Endothelial cell of umbilical vein (primary cell): ENCODE results near the gene PANX2. TPM values are rescaled to one million over a fixed set of nuclear protein-coding genes. Genes with fewer than 3 reads are reported as not detected.
"Not testable (repeated sequence)": the region's sequence is repeated elsewhere in the genome, so short reads cannot be mapped to it uniquely, and the experiment has no call there.

Source experiments
- BruUV-seq: library from RNA; stranded (reverse); fragments of 400-500 nt; replicated peaks from 2 replicates; lab custom pipeline; 2021; lab: Mats Ljungman, UMichigan
- CTCF ChIA-PET: fragments of 300-600, 350-600 bp; sonication (Branson Sonifier 250); formaldehyde crosslinking; loops from one replicate; lab custom pipeline; 2021; ENCODE audit warnings: antibody characterized with exemption, inconsistent platforms; lab: Charles Lee
- POLR2A ChIA-PET: fragments of 300-600, 350-600 bp; sonication (Branson Sonifier 250); formaldehyde crosslinking; loops from one replicate; lab custom pipeline; 2021; ENCODE audit warnings: antibody characterized with exemption, inconsistent platforms; lab: Charles Lee
- DNase-seq: peaks from one replicate; pipeline ENCODE4 v3.0.0-alpha.2; 2011; ENCODE audit warnings: low read depth, low spot score
- FAIRE-seq: peaks from 2 replicates; lab custom pipeline; 2011; peaks lifted over from hg19 to GRCh38; lab: Jason Lieb, UNC
- H2AFZ ChIP-seq: 2 replicates; pipeline ENCODE4 v1.6.0; 2012; ENCODE audit warnings: low read depth, low read length, control low read depth, inconsistent platforms
- H3K27ac ChIP-seq: 2 replicates; pipeline ENCODE4 v1.5.1; 2011; ENCODE audit warnings: low read depth, mild to moderate bottlenecking, control low read depth, low read length, moderate library complexity; ENCODE audit not compliant: insufficient read depth
- H3K27me3 ChIP-seq, 2 experiments: 2 replicates each; pipeline versions ENCODE4 v1.6.0 to v1.6.1; 2011; ENCODE audit warnings: low read length in 2 of 2, mixed read lengths in 1 of 2; ENCODE audit not compliant: control insufficient read depth in 2 of 2, insufficient read depth in 2 of 2
- H3K36me3 ChIP-seq, 2 experiments: 2 replicates in 1 of 2; 3 replicates in 1 of 2; pipeline ENCODE4 v1.5.1; 2011; ENCODE audit warnings: low read length in 2 of 2, mild to moderate bottlenecking in 1 of 2, moderate library complexity in 1 of 2; ENCODE audit not compliant: control insufficient read depth in 2 of 2, insufficient read depth in 2 of 2; ENCODE audit errors: extremely low read depth in 1 of 2
- H3K4me1 ChIP-seq: 3 replicates; pipeline ENCODE4 v1.5.1; 2011; ENCODE audit warnings: mild to moderate bottlenecking, low read length; ENCODE audit not compliant: control insufficient read depth, insufficient read depth; ENCODE audit errors: extremely low read depth
- H3K4me2 ChIP-seq: 2 replicates; pipeline ENCODE4 v1.6.1; 2011; ENCODE audit warnings: low read length, control low read depth, mixed read lengths; ENCODE audit not compliant: insufficient read depth
- H3K4me3 ChIP-seq, 3 experiments: fragments of 200-600 bp in 1 of 3; sonication (generic), shearing (Covaris generic) in 1 of 3; replicated peaks in 1 of 3; 2 replicates each; pipeline ENCODE4 v1.5.1; 2011 to 2016; ENCODE audit warnings: control low read depth in 3 of 3, low read length in 3 of 3, mild to moderate bottlenecking in 2 of 3, inconsistent platforms in 1 of 3, low read depth in 1 of 3, moderate library complexity in 1 of 3; ENCODE audit not compliant: insufficient read depth in 1 of 3
- H3K79me2 ChIP-seq: 2 replicates; pipeline ENCODE4 v1.6.0; 2012; ENCODE audit warnings: low read length, inconsistent platforms; ENCODE audit not compliant: control insufficient read depth, insufficient read depth
- H3K9ac ChIP-seq: replicated peaks from 2 replicates; pipeline ENCODE3; 2011; ENCODE audit warnings: low read length, control low read depth; ENCODE audit not compliant: insufficient read depth; ENCODE audit errors: extremely low read depth
- H3K9me1 ChIP-seq: replicated peaks from 3 replicates; pipeline ENCODE4 v1.6.0; 2011; ENCODE audit warnings: mild to moderate bottlenecking, low read length; ENCODE audit not compliant: control insufficient read depth, insufficient read depth; ENCODE audit errors: extremely low read depth
- H3K9me3 ChIP-seq: replicated peaks from 2 replicates; pipeline ENCODE4 v1.5.1; 2012; ENCODE audit warnings: low read length, inconsistent platforms; ENCODE audit not compliant: control insufficient read depth, insufficient read depth
- H4K20me1 ChIP-seq: replicated peaks from 2 replicates; pipeline ENCODE3; 2011; ENCODE audit warnings: mild to moderate bottlenecking, low read length; ENCODE audit not compliant: control insufficient read depth, insufficient read depth; ENCODE audit errors: extremely low read depth
- CTCF ChIP-seq, 2 donors: IDR thresholded peaks; 1 replicate in 1 of 2; 2 replicates in 1 of 2; pipeline ENCODE4 v1.5.1; 2011; ENCODE audit warnings: low read length in 2 of 2, mild to moderate bottlenecking in 2 of 2, moderate library complexity in 2 of 2, control low read depth in 1 of 2, inconsistent platforms in 1 of 2, low read depth in 1 of 2; ENCODE audit not compliant: insufficient read depth in 1 of 2; ENCODE audit errors: extremely low read depth in 1 of 2
- FOS ChIP-seq: IDR thresholded peaks from 2 replicates; pipeline ENCODE4 v1.6.1; 2011; ENCODE audit warnings: mild to moderate bottlenecking, low read length, moderate library complexity, borderline replicate concordance; ENCODE audit not compliant: insufficient read depth
- dilution Hi-C: fragments of 300-500 bp; cut with MboI; formaldehyde crosslinking; loops from one replicate; pipeline ENCODE4 v1.15.0; 2019; ENCODE audit warnings: low sequenced_read_pairs; ENCODE audit not compliant: extremely low pct_ligation_motif_present
- intact Hi-C: fragments of 100-400 bp; cut with micrococcal nuclease; formaldehyde crosslinking; loops from one replicate; pipeline ENCODE4 v1.10.0; 2022
- polyA plus RNA-seq, 4 experiments: library from polyadenylated mRNA; depleted of rRNA in 3 of 4; stranded (reverse) in 3 of 4; unstranded in 1 of 4; fragments of >200 nt; gene quantifications; 2 replicates each; pipeline versions ENCODE4 v1.2.1 to v1.2.3, GENCODE V29; 2011 to 2012; ENCODE audit warnings: missing spikeins in 1 of 4
- total RNA-seq: library from RNA; stranded (reverse); gene quantifications from 2 replicates; pipeline ENCODE4 v1.2.3, GENCODE V29; 2021
- TF ChIP-seq, protein P1 (sequence below): IDR thresholded peaks from 2 replicates; pipeline ENCODE4 v1.6.1; 2011; ENCODE audit not compliant: insufficient read depth, insufficient read length

The PANX2 gene
- total and polyA plus RNA-seq, 2 donors (not counting 3 experiments of a cell fraction or from before 2014, with no cell fraction given), result 2.5 to 5.1 TPM

DNA sequence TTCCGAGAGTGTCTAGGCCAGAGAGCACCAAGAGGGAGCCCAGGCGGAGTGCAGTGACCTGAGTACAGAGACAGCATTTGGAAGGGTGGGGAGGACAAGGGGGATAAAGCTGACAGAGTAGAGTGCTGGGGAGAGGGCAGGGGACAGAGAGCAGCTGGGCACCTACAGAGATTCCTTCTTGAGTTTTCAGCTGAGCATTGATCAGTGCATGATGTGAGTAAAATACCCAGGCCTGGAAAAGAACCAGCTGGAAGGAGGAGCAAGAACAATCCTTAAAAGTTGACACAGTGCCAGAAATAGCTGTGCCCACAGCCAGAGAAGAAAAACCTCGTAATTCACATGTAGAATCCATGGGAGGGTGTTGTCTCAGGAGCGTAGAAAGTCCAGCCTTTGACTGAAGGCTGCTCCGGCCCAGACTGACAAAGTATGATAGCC lies 33.9 kb upstream of the PANX2 start:
- TF ChIP-seq FOS (no peak), CTCF (IDR thresholded peaks at IDR 0.05; ENCODE audit: extremely low read depth in 1 of 2, insufficient read depth in 1 of 2, low read depth in 1 of 2, low read length in 2 of 2) (no peak)
- TF ChIP-seq, protein P1, sequence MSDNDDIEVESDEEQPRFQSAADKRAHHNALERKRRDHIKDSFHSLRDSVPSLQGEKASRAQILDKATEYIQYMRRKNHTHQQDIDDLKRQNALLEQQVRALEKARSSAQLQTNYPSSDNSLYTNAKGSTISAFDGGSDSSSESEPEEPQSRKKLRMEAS, result no peak
- Histone ChIP-seq H2AFZ (no peak overlapping the region), H4K20me1 (no peaks in the 10 kb centered on the region), H3K36me3 (peaks cover 22 to 26% of the 10 kb centered on the region in 2 experiments), H3K9me1 (no peaks in the 10 kb centered on the region), H3K9ac (no peak overlapping the region), H3K27me3 (no peaks in the 10 kb centered on the region), H3K79me2 (no peaks in the 10 kb centered on the region), H3K9me3 (no peaks in the 10 kb centered on the region), H3K4me1 (no peaks in the 10 kb centered on the region), H3K4me2 (no peak overlapping the region), H3K27ac (no peak overlapping the region), H3K4me3 (no peak overlapping the region)
- dilution Hi-C loops, result no loop called here
- FAIRE-seq (no peak), DNase-seq (no peak)
- POLR2A ChIA-PET, result no interaction called here
- intact Hi-C loops, result no loop called here
- no TSS peak for BruUV-seq
- CTCF ChIA-PET, result no interaction called here

- H3K36me3 ChIP-seq, result peaks cover 22 to 23% of the 10 kb centered on the region in 2 experiments
- H3K9me3 ChIP-seq, intact Hi-C loops, H3K4me2 ChIP-seq, dilution Hi-C loops, H3K27ac ChIP-seq, H4K20me1 ChIP-seq, H3K4me1 ChIP-seq, H3K27me3 ChIP-seq, H3K4me3 ChIP-seq, CTCF ChIA-PET, H3K79me2 ChIP-seq, FAIRE-seq, BruUV-seq, H3K9me1 ChIP-seq, H2AFZ ChIP-seq, DNase-seq, POLR2A ChIA-PET, H3K9ac ChIP-seq: not testable (repeated sequence)
Measured at GRCh38 chr22:50137277-50137676, 33.3 kb upstream of the PANX2 start.
